Lung microvascular endothelial cell (primary cell): ENCODE measurements around the gene SMAD5. TPM values are rescaled to one million over a fixed set of nuclear protein-coding genes. Genes with fewer than 3 reads are reported as not detected.
A peak's percentile ranks its signal among the peaks of the same experiment; 100 is the strongest.

Experiments
- DNase-seq, 2 donors: peaks; one replicate each; pipeline versions ENCODE4 v3.0.0 to v3.0.0-alpha.2; 2010; ENCODE audit warnings: low read depth in 2 of 2
- total RNA-seq: library from RNA; depleted of rRNA; stranded (reverse); fragments of >200 nt; gene quantifications from 2 replicates; pipeline ENCODE4 v1.2.1, GENCODE V29; 2014

The SMAD5 gene
- total RNA-seq, 1 donor from 2014 or later = 28.6 TPM

- DNase-seq = no peak
Observed at GRCh38 chr5:136114414-136115125, 18.1 kb upstream of the SMAD5 start.

DNA sequence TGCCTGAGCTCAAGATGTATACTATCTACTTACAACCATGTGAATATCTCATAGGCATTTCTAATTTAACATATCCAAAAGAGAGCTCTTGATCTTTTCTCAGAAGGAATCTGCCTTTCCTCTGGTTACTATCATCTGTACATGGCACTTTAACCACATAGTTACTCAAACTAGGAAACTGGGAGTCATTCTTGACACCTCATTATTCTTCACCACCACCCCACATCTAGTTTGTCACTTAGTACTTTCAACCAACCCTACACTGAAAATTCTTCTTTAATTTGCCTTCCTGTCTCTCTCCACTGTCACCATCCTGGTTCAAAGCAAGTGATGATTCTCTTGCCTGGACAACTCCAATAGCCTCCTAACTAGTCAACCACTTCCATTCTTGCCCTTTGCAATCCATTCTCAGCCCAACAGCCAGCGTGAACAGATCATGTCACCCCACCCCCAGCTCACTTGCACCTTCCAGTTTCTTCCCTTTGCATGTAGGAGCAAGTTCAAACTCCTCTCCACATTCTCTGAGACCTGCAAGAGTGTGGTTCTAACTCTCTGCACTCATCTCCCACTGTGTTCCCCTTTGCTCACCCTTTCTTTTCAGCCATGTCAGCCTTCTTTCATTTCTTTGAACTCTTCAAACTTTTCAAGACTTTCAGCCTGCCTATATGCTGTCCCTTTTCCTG is 17.3 kb upstream of the SMAD5 start:
- DNase-seq = no peak

DNA sequence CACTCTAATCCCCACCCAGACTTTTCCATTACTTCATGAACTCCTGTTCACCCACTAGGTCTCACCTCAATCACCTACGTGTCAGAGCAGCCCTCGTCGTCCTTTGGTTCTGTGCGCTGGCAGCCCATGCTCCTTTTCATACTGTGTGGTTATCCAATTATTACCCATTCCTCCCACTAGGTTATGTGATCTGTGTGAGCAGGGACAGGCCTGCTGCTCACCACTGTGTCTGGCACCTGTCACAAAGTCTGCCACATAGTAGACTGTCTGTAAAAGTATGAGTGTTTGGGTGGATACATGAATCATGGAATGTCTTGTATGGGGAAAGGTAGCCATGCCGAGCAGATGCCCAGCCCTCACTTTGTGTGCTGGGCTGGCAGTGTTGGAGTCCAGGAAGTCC is 12.1 kb upstream of the SMAD5 start:
- DNase-seq = no peak

DNA sequence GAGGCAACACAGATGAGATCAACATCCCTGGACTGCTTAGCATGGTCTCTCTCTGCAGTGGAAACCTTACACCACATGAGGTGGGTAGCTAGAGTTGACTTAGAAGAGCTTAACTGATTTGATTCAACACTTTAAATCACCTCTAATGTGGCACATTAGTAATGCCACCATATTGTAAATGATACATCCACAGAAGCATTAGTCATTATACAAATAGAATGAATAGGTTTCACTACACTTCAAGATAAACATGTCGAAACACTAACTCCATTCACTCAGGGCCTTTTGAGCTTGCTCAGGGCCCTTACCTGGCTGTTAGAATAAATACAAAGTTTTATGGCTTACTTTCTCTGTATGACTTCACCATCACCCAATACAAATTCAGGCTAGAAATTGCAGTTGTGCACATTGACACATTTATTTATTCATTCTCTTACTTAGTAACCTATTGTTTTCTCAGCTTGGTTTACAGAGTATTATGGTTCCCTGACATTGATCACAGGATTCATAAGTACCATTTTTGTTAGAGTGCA is 9.3 kb upstream of the SMAD5 start:
- no peak for DNase-seq

DNA sequence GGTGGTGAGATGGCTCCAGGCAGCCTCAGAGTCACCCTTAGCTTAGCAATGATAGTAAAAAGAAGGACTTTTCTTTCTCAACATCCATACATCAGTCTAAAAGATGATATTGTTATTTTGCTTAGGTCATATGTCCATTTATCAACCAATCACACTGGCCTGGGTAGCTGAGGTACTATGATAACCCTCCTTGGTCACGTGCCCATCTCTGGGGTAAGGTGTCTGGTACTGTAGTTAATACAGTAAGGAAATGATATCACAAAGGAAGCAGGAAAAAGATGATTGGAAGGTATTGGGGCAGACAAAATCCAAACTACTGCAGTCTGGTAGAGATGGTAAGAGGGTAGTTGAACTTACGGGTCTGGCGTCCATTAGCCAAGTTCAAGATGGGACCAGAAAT is 5.1 kb upstream of the SMAD5 start:
- no peak for DNase-seq

GRCh38 chr5:136128481-136128880 is 4.2 kb upstream of the SMAD5 start:
- DNase-seq = no peak

DNA sequence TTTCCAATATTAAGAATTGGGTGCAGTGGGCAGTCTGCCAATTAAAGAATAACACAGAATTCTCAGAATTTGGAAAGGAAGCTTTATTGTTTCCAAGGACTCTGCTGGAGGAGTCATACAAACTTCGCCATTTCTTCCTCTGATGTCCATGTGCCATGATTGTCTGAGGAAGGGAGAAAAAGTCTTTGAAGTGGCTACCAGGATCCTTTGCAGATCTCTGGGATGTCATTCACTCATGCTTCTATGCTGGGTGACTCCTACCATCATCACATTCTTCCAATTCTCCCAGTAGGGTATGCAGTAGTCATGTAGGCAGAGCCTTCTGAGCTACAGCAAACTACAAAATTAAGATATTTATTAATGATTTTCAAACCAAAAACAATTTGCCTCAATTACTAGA is 3.2 kb upstream of the SMAD5 start:
- DNase-seq = no peak

DNA sequence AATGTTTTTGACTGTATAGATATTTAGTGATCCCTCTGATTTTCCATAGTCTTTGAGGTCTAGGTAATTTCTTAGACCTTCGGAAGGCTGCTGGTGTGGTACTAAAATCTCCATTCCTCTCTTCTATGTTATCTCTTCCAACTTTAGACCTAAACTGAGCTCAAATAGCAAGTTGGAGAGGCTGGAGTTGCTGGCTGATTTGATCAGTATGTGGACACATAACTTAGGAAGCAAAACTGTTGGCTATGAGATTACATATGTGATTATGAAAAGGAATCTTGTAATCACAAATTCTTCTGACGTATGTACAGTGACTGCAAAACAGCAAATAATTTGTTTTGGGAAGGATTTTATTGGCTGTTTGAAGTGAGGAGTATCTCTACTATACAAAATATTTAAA is 2.1 kb upstream of the SMAD5 start:
- DNase-seq = no peak

GRCh38 chr5:136132087-136132486 is 558 bp upstream of the SMAD5 start:
- DNase-seq = no peak

DNA sequence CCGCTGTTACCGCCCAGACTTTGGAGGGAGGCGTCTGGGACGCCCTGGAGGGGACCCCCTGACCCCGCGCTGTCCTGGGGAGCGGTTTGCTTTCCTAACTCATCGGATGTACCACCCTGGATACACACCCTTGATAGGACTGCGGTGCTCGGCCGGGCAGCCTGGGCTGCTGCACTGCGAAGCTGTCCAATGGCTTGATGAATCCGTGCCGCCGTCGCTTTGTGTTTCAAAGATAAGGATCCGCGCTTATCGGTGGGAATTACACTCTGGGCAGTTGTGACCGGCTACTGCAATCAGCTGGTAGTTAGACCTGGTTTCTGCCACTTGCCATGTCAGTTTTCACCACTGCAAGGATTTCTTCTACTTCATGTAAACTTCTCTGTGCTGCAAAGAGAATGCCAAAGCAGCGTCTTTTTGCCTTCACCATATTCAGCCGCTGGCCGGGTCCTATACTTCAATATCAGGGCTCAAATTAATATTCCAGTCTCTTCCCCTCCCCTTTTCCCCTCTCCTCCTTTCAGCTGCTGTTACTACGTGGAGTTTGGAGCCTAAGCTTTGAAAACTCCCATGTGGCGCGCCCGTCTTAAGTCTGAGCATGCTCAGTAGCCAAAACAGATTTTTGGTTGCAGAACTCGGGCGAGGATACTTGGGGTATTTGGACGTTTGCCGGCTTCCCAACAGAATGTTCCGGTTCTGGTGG is 727 bp downstream of the SMAD5 start:
- DNase-seq = peak; percentile 64 to 73

- DNase-seq = peak; percentile 14 to 58
Observed at GRCh38 chr5:136133922-136134379, 1.3 kb downstream of the SMAD5 start.

DNA sequence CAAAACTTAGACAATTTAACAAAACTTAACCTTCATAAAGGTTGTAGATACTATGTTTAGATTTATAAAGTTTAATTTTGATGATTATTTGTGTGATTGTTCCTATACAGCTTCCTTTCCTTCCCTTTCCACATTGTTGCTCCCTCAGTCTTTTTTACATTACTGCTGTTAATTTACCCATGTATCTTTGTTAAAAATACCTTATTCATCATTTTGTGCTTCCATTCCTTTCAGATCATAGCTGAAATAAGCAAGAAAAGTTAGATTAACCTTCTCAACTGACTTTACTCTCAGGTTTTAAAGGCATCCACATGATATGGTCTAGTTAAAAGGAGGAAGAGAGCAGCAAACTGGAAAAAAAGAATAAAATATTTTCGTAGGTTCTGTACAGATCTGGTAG is 2.0 kb downstream of the SMAD5 start:
- DNase-seq = no peak

DNA sequence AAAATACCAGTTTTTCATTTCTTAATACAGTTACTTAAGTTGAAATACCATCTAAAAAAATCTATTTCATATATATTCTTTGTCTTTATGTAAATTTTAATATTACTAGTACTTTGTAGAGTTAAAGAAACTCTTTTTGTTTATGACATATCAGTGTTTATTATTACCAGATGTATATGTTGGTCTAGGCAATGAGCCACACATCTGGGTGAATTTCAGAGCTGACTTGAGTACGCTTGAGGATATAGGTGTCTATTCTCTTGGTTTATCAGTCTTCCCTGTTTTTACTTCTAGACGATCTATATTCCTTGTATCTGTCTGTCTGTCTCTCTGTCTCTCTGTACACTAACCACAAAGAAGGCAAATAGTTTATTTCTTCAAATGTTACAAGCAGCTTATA is 2.9 kb downstream of the SMAD5 start:
- no peak for DNase-seq

- no peak for DNase-seq
Observed at GRCh38 chr5:136137497-136138220, 5.0 kb downstream of the SMAD5 start.

DNA sequence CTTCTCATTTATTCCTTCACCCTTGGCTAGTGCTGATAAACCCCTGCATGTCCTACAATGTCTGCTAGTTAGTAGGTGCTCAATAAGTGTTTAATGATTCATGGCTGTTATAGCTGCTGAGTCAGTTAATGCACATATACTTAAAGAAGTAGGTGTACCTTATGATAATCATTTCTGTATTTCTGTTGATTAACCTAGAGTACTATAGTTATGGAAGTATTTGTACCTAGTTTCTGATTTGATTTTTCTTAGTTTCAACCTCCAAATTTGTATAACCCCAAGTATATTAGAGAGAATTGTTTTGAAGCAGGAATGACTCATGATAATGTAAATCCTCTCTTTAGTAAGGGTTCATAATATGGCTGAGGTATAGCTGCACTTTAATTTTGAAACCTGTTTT is 8.9 kb downstream of the SMAD5 start:
- no peak for DNase-seq

DNA sequence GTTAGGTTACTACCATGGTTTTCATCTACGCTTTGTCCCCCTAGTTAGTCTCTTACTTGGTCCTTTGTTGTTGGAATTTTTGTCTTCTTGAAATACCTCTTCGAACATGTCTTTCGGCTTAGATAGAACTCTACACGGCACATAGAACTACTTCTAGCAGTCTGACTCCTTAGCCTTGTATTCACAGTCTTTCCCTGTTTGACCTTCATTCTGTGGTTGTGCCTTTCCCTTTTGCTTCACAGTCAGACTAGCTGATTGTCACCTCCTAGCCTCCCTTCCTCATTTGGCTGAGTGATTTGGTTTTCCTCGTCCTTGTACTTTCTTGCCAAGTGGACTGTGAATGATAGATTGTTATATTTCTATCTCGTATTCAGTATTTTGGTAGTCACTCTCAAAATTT is 10.7 kb downstream of the SMAD5 start:
- no peak for DNase-seq

DNA sequence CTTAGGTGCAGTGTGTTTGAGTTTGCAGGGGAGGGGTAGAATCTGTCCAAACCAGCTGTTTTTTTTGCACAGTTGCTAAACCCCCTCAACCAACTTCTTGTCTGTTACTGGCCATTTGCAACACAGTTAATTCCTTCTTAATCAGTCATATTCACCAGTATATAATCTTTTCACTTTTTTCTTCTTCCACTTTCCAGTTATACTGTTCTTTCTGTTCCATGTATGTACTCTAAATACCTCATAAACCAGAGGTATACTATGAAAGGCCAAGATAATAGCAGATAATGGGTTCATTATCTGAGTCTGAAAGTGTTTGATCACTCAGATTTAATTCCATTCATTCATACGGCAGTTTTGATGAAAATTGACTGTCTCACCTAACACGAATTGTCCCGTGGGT is 11.1 kb downstream of the SMAD5 start:
- no peak for DNase-seq

DNA sequence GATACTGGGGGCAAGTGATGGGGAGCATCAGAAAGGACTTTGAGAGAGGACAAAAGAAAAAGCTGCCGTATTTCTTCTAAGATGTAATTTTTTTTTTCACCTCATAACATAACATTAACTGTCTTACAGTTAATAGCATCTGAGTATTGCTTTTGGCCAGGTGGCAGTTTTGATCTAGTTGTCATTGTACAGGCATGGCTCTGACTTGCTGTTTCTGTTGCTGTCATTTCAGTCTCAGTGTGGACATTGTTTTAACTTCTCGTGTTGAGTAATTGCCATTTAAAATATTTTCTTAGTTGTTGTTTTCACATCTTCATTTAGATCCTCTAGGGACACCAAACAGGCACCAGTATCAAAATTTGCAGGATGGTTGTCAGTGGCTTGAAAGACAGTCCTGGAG is 12.4 kb downstream of the SMAD5 start:
- no peak for DNase-seq

GRCh38 chr5:136146201-136146600 is 13.6 kb downstream of the SMAD5 start:
- no peak for DNase-seq

DNA sequence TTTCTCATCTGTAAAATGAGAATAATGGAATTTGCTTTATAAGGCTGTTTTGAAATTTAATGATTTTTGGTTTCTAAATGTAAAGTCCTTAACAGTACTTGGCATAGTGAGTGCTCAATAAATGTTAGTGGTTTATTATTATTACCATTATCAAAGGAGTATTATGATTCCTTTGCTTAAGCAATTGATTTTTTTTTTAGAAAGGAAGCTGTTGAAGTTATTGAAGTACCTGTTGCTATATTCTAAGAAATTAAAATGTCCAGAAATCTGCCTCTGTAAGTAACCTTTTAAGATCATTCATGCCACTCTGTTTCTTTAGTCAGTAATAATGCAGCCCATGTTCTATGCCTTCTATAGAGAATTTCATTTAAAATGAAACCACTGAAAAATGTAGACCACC is 15.0 kb downstream of the SMAD5 start:
- no peak for DNase-seq

- peak in 1 of 2 donors; percentile 9 for DNase-seq
Observed at GRCh38 chr5:136149891-136150290, 17.2 kb downstream of the SMAD5 start.
